ENCODE data around the gene HIGD2A.
A peak's percentile ranks its signal among the peaks of the same experiment; 100 is the strongest.

HIGD2A gene

DNA sequence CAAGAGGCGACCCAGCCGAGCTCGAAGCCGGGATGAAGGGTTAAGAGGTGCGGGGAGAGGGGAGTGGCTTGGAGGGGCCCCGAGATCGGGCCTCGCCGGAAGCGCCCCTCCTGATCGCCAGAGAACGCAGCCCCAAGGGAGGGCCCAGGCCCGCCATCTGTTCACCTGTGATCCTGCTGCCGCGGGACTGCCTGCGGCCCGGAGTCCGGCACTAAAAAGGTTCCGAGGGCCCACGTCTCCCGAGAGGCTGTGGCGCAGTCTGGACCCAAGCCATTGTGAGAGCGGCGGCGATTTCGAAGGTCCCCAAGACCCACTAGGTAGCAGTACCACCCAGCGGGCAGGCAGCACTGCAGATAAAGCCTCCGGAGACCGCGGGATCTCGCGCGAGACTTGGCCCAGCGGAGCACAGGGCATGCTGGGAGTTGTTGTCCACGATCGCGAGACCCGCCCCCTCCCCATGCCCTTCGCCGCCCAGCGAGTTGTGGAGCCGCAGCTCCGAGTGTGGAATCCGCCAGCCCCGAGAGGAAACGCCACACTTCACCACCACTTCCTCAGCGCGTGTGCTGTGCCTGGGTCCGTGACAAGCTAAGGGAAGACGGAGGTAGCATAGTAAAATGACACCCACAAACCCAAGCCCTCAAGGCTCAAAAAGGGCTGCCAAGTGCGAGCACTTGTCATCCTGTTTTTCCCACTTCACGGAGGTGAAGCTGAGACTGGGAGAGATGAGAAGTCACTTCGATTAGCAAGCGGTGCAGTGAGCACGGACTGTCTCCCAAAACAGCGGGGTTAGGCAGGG, 26.9 kb upstream of the HIGD2A start, which contains the start of gene KIAA1191:
Gene KIAA1191, minus strand, starts transcription at position 328 of the 796 bp plus-strand sequence. CDS start 2,256 bp downstream, outside the sequence.
- H3K27me3 ChIP-seq (ENCODE audit: control insufficient read depth in 1 of 2, insufficient read depth in 1 of 2, low read length in 2 of 2) = no peaks in the 10 kb centered on the region
- H2BK15ac ChIP-seq (ENCODE audit: low read depth, poor library complexity, severe bottlenecking) = no peak within 1 kb of the TSS
- H2AK5ac ChIP-seq (ENCODE audit: low read length, severe bottlenecking) = no peak within 1 kb of the TSS
- peak within 1 kb of the TSS; percentile 27 for H3K27ac ChIP-seq (ENCODE audit: low read length, poor library complexity, severe bottlenecking)
- DNase-seq = peak; percentile 92
- H2BK5ac ChIP-seq (ENCODE audit: low read depth, low read length, poor library complexity, severe bottlenecking) = no peak within 1 kb of the TSS
- H2BK120ac ChIP-seq (ENCODE audit: low read depth, low read length) = no peak within 1 kb of the TSS
- no peaks in the 10 kb centered on the region for H3K9me3 ChIP-seq (ENCODE audit: control insufficient read depth, low read length)
- H3K23ac ChIP-seq (ENCODE audit: low read length in 2 of 2) = peak within 1 kb of the TSS in 1 of 2 experiments; percentile 67
- 2% methylated on average over 52 of the region's 56 CpGs for WGBS
- H3K9ac ChIP-seq (ENCODE audit: low read length) = peak within 1 kb of the TSS; percentile 95
- H3K14ac ChIP-seq (ENCODE audit: low read length in 2 of 2) = peak within 1 kb of the TSS; percentile 62 to 89
- H4K91ac ChIP-seq (ENCODE audit: low read length) = no peak within 1 kb of the TSS
- peak within 1 kb of the TSS; percentile 91 for H2AFZ ChIP-seq (ENCODE audit: low read depth, low read length)
- H3K36me3 ChIP-seq (ENCODE audit: control insufficient read depth in 1 of 2, insufficient read depth in 2 of 2, low read depth in 1 of 2, low read length in 2 of 2) = peaks cover 15 to 19% of the 10 kb centered on the region in 2 experiments
- peak within 1 kb of the TSS; percentile 84 for H4K8ac ChIP-seq (ENCODE audit: low read length)
- H3K4ac ChIP-seq (ENCODE audit: low read depth in 1 of 2, low read length in 2 of 2) = peak within 1 kb of the TSS; percentile 51 to 66
- peak within 1 kb of the TSS; percentile 82 to 89 for H3K18ac ChIP-seq (ENCODE audit: low read depth in 1 of 2, low read length in 2 of 2)
- H3K4me3 ChIP-seq (ENCODE audit: insufficient read depth in 1 of 2, low read depth in 1 of 2, low read length in 2 of 2) = peak within 1 kb of the TSS; percentile 89 to 97
- H3K79me1 ChIP-seq (replicated peaks; ENCODE audit: low read length, poor library complexity, severe bottlenecking) = peaks cover 10% of the 10 kb centered on the region
- peak within 1 kb of the TSS; percentile 78 for H3K4me2 ChIP-seq (ENCODE audit: low read length, poor library complexity, severe bottlenecking)
- H2BK12ac ChIP-seq (ENCODE audit: low read length in 2 of 2) = peak within 1 kb of the TSS in 1 of 2 experiments; percentile 18
- peaks cover 18% of the 10 kb centered on the region for H3K4me1 ChIP-seq (ENCODE audit: control insufficient read depth, insufficient read depth, low read depth, low read length)

DNA sequence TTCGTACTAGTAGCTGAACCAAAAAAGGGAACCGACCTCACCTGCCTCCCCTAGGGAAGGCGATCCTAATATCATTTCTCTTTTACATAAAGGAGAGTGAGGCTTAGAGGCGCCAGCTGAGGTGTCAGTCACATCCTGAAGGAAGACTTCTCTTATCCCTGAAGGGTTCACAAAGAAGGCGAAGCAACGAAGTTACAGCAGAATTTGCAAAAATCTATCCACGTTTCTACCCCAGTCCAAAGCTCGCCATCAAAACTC, 26.4 kb upstream of the HIGD2A start:
- H3K9me3 ChIP-seq (ENCODE audit: control insufficient read depth, low read length) = no peaks in the 10 kb centered on the region
- H4K8ac ChIP-seq (ENCODE audit: low read length) = peak overlapping the region; percentile 33
- peak overlapping the region in 1 of 2 experiments; percentile 97 for H3K4me3 ChIP-seq (ENCODE audit: insufficient read depth in 1 of 2, low read depth in 1 of 2, low read length in 2 of 2)
- no peak overlapping the region for H2BK5ac ChIP-seq (ENCODE audit: low read depth, low read length, poor library complexity, severe bottlenecking)
- H2BK12ac ChIP-seq (ENCODE audit: low read length in 2 of 2) = no peak overlapping the region
- peaks cover 18% of the 10 kb centered on the region for H3K4me1 ChIP-seq (ENCODE audit: control insufficient read depth, insufficient read depth, low read depth, low read length)
- peak overlapping the region; percentile 91 for H2AFZ ChIP-seq (ENCODE audit: low read depth, low read length)
- H3K36me3 ChIP-seq (ENCODE audit: control insufficient read depth in 1 of 2, insufficient read depth in 2 of 2, low read depth in 1 of 2, low read length in 2 of 2) = peaks cover 14 to 16% of the 10 kb centered on the region in 2 experiments
- DNase-seq = no peak
- peaks cover 11% of the 10 kb centered on the region for H3K79me1 ChIP-seq (replicated peaks; ENCODE audit: low read length, poor library complexity, severe bottlenecking)
- peak overlapping the region in 1 of 2 experiments; percentile 65 for H3K18ac ChIP-seq (ENCODE audit: low read depth in 1 of 2, low read length in 2 of 2)
- H3K27ac ChIP-seq (ENCODE audit: low read length, poor library complexity, severe bottlenecking) = no peak overlapping the region
- no peak overlapping the region for H4K91ac ChIP-seq (ENCODE audit: low read length)
- H2BK120ac ChIP-seq (ENCODE audit: low read depth, low read length) = no peak overlapping the region
- H3K23ac ChIP-seq (ENCODE audit: low read length in 2 of 2) = no peak overlapping the region
- 53% methylated on average over 6 of the region's 8 CpGs for WGBS
- peak overlapping the region; percentile 78 for H3K4me2 ChIP-seq (ENCODE audit: low read length, poor library complexity, severe bottlenecking)
- no peak overlapping the region for H3K14ac ChIP-seq (ENCODE audit: low read length in 2 of 2)
- no peak overlapping the region for H2BK15ac ChIP-seq (ENCODE audit: low read depth, poor library complexity, severe bottlenecking)
- H3K4ac ChIP-seq (ENCODE audit: low read depth in 1 of 2, low read length in 2 of 2) = peak overlapping the region in 1 of 2 experiments; percentile 51
- no peaks in the 10 kb centered on the region for H3K27me3 ChIP-seq (ENCODE audit: control insufficient read depth in 1 of 2, insufficient read depth in 1 of 2, low read length in 2 of 2)
- no peak overlapping the region for H2AK5ac ChIP-seq (ENCODE audit: low read length, severe bottlenecking)
- peak overlapping the region; percentile 95 for H3K9ac ChIP-seq (ENCODE audit: low read length)

DNA sequence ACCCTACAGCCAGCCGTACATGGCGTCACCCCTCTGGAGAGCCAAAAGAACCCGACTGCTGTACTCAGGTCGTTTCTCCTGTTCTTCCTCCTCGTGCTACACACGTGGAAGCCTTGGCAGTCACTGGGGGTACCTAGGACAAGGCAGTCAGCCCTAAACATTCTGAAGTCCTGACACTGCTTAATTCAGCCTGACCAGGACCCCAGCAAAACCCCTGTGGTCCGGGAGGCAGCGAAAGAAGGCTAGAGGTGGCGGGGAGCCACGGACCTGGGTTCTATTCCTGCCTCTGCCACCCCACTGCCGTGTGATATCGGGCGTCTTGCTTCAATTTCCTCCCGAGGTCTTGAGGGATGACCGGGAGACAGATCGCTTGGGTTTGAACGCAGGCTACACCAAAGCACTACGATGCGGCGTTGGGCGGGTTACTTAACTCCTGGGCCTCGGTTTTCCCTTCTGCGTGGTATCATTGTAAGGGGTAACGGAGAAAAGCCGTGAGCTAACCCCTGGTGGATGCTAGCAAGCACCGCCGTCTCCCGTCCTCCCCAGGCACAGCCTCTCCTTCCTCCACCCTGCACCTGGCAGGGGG, 23.7 kb upstream of the HIGD2A start:
- no peak overlapping the region for H3K27ac ChIP-seq (ENCODE audit: low read length, poor library complexity, severe bottlenecking)
- peak; percentile 15 for DNase-seq
- WGBS = 65% methylated on average over 14 of the region's 28 CpGs
- no peaks in the 10 kb centered on the region for H3K9me3 ChIP-seq (ENCODE audit: control insufficient read depth, low read length)
- H2AK5ac ChIP-seq (ENCODE audit: low read length, severe bottlenecking) = no peak overlapping the region
- H2BK120ac ChIP-seq (ENCODE audit: low read depth, low read length) = no peak overlapping the region
- H3K4me2 ChIP-seq (ENCODE audit: low read length, poor library complexity, severe bottlenecking) = peak overlapping the region; percentile 88
- no peak overlapping the region for H3K23ac ChIP-seq (ENCODE audit: low read length in 2 of 2)
- peak overlapping the region; percentile 76 for H3K9ac ChIP-seq (ENCODE audit: low read length)
- peaks cover 19% of the 10 kb centered on the region for H3K4me1 ChIP-seq (ENCODE audit: control insufficient read depth, insufficient read depth, low read depth, low read length)
- peak overlapping the region; percentile 87 to 92 for H3K4me3 ChIP-seq (ENCODE audit: insufficient read depth in 1 of 2, low read depth in 1 of 2, low read length in 2 of 2)
- H3K27me3 ChIP-seq (ENCODE audit: control insufficient read depth in 1 of 2, insufficient read depth in 1 of 2, low read length in 2 of 2) = no peaks in the 10 kb centered on the region
- peak overlapping the region; percentile 15 for H2AFZ ChIP-seq (ENCODE audit: low read depth, low read length)
- H2BK5ac ChIP-seq (ENCODE audit: low read depth, low read length, poor library complexity, severe bottlenecking) = no peak overlapping the region
- no peak overlapping the region for H3K18ac ChIP-seq (ENCODE audit: low read depth in 1 of 2, low read length in 2 of 2)
- H3K14ac ChIP-seq (ENCODE audit: low read length in 2 of 2) = no peak overlapping the region
- no peak overlapping the region for H4K91ac ChIP-seq (ENCODE audit: low read length)
- peaks cover 24% of the 10 kb centered on the region for H3K79me1 ChIP-seq (replicated peaks; ENCODE audit: low read length, poor library complexity, severe bottlenecking)
- peak overlapping the region; percentile 12 for H4K8ac ChIP-seq (ENCODE audit: low read length)
- H3K4ac ChIP-seq (ENCODE audit: low read depth in 1 of 2, low read length in 2 of 2) = peak overlapping the region in 1 of 2 experiments; percentile 40
- no peak overlapping the region for H2BK12ac ChIP-seq (ENCODE audit: low read length in 2 of 2)
- H3K36me3 ChIP-seq (ENCODE audit: control insufficient read depth in 1 of 2, insufficient read depth in 2 of 2, low read depth in 1 of 2, low read length in 2 of 2) = peaks cover 19 to 23% of the 10 kb centered on the region in 2 experiments
- no peak overlapping the region for H2BK15ac ChIP-seq (ENCODE audit: low read depth, poor library complexity, severe bottlenecking)

Measured in mesenchymal stem cell (in vitro differentiated cells and primary cell).